GM12801 (cell line): ENCODE results near the gene SIL1.

Source experiments
- TF ChIP-seq, protein P1 (sequence below): IDR thresholded peaks from one replicate; pipeline ENCODE4 v1.5.1; 2011; ENCODE audit warnings: control low read depth; ENCODE audit not compliant: insufficient read length; ENCODE audit errors: extremely low read depth

SIL1 gene

DNA sequence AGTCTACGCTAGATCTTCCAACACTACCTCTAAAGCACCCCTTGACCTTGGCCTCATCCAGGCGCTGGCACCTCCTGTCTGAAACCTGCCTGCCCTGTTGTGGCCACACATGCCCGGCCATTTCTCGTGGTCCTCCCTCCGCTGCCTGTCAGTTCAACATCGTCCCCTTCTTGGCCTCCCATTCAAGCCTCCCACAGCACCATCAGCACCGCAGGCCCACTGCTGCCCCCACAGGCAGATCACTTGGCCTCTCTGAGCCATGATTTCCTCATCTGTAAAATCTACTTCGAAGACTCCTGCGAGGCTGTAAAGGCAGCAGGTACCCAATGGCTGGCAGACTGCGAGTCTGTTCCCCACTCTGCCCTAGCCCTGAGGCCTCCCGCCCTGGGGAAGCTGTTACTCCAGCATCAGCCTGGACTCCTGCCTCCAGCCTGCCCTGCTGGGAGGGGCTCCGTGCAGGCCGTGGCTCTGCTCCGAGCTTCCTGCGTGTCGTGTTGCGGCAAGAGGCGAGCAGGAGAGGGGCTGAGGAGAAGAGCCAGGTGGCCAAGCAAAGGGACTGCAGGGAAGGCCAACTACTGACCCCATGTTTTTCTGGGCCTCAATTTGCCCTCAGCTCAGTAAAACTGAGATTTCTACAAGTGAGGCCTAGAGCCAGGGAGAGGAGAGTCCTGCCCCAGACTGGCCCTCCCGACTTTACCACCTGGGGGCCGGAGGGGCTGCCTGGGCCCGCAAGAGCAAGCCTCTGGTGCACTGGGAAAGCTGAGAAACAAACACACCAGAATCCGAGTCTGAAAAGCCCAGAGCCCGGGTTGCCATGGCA lies 252.5 kb downstream of the SIL1 start:
- TF ChIP-seq, protein P1, sequence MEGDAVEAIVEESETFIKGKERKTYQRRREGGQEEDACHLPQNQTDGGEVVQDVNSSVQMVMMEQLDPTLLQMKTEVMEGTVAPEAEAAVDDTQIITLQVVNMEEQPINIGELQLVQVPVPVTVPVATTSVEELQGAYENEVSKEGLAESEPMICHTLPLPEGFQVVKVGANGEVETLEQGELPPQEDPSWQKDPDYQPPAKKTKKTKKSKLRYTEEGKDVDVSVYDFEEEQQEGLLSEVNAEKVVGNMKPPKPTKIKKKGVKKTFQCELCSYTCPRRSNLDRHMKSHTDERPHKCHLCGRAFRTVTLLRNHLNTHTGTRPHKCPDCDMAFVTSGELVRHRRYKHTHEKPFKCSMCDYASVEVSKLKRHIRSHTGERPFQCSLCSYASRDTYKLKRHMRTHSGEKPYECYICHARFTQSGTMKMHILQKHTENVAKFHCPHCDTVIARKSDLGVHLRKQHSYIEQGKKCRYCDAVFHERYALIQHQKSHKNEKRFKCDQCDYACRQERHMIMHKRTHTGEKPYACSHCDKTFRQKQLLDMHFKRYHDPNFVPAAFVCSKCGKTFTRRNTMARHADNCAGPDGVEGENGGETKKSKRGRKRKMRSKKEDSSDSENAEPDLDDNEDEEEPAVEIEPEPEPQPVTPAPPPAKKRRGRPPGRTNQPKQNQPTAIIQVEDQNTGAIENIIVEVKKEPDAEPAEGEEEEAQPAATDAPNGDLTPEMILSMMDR: no peak

DNA sequence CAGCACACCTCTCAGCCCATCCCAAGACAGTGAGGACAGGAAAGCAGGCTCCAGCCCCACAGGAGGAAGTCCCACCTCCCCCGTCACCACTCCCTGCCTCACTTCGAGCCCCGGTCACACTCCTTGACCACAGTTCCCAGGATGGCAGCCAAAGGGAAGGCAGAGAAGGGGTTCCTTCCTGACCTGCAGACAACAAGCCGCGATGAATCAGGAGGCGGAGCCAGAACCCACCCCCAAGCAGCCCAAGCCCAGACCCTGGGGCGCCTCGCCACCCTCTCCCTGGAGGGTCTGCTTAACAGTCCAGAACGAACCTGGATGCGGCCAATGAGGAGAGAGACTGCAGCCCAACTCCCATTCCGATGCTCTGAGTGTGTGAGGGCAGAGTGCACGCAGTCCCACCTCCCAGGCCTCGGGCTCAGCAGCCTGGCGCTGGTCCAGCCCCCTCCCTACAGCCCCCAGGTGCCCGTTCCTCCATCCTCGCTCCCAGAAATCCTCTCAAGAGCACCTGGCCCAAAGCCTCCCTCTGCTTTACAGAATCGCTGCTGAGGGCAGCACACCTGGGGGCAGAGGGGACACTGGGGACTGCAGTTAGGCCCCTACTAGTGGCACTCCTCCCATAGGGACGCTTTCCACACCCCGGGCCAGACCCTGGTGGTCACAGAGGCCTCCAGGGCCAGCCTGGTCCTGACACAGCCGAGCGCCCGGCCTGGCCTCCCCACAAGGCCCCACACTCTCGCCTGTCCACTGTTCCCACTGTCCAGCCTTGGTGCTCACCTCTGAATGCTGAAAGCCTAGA lies 253.4 kb downstream of the SIL1 start:
- TF ChIP-seq, protein P1: no peak

DNA sequence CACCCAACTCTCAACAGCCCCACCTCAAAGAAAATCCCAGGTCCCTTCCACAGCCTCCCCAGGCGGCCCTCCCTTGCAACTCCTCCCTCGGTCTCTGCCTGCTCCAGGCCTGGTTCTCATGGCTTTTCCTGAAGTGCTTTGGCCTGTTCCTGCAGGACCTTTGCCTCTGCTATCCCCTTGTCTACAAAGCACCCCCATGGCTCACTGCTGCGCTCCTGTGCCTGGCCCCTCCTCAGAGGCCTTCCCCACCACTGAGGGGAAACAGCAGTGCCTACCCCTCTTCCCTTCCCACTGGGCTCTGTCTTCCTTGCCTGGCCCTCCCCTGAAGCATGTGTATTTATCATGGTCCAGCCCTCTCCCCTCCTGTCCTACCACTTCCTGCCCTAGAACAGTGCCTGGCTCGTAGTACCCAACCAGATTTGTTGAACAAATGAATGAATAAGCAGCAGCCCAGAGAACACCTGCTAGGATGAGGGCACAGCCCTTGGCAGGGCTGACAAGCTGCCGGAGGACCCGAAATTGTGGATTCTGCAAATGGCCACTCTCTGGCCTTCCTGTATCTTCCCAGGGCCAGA lies 254.5 kb downstream of the SIL1 start:
- TF ChIP-seq, protein P1: no peak

DNA sequence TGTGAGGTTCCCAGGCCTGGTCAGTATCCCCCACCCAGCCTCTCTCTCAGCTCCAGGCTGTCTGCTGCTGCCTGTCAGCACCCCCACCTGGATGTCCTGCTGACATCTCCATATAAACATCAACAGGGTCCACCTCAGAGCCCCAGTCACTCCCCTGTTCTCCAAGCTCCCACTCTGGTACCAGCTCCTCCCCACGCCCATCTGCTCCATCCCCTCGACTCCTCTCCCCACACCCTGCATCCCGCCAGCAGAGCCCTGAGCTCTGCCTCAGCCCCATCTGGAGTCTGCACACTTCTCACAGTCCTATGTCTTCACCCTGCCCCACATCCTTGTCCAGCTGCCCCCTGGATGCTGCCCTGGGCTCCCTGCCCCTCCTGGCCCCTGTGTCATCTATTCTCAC lies 255.3 kb downstream of the SIL1 start:
- TF ChIP-seq, protein P1: no peak

DNA sequence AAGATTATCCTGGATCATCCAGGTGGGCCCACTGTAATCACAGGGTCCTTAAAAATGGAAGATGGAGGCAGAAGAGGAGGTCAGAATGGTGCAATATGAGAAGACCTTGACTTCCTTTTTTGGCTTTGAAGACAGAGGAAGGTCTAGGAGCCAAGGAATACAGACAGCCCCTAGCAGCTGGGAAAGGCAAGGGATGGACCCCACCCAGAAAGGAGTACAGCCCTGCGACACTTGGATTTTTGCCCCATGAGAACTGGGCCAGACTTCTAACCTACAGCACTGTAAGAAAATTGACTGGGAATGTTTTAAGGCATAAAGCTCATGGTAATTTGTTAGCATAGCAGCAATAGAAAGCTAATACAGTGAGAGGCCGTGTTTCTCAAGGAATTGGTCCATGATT lies 256.1 kb downstream of the SIL1 start:
- TF ChIP-seq, protein P1: no peak

DNA sequence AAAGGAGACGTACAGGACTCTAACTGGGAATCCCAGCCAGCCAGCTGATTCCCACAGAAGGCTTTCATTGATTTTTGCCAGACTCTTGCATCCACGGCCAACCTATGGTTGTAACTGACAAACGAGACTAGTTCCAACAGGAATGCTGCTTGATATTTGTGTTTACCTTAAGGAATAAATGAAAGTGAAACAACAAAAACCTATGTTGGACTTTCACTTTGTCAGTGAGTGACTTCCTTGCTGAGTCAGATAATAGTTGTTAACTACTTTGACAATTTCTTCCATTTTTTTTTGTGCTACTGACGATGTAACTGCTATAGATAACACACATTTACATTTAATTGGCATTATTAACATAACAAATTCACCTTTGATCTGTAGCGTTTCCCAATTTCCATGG lies 259.6 kb downstream of the SIL1 start:
- TF ChIP-seq, protein P1: no peak

DNA sequence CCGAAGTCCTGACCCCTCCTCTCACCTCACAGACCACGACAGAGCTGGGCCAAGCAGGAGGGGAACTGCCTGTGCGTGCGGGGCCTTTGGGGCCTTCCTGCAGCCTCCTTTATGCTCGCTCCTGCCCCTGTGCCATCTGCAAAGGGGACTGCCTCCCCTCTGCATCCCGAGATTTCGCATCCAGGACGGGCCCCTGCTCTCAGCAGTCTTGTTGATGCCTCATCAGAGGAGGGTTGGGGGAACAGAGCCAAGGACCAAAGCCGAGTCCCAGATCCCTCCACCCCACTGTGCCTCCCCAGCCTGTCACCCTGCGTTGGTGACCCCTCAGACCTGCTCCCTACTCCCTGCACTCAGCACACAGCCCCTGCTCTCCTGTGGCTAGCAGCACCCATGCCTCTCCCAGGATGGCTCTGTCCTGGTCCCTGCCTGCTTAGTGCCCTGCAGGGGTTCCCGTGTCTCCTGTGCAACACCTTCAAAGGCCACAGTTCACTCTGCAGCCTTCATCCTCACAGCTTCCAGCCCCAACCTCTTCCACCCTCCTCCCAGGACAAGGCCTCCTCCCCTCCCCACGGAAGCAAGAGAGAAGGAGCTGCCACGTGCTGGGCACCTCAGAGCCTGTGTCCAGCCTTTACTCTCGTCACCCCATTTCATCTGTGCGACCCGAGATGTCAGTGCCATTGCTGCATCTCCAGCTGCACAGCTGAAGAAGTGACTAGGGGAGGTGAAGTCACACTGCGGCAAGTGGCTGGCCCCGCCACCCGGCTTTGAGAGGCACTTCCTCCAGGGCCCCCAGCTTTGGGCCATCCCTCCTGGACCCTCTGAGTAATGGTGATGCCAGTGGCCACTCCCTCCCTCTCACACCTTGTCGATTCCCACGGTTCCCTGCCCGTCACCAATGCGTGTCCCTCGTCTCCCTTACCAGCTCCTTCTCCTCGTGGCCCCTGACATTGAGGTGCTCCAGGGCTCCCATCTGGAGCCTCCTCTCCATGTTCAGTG lies 260.5 kb downstream of the SIL1 start:
- TF ChIP-seq, protein P1: no peak
